ENCODE measurements around the gene SFTPA2.

DNA sequence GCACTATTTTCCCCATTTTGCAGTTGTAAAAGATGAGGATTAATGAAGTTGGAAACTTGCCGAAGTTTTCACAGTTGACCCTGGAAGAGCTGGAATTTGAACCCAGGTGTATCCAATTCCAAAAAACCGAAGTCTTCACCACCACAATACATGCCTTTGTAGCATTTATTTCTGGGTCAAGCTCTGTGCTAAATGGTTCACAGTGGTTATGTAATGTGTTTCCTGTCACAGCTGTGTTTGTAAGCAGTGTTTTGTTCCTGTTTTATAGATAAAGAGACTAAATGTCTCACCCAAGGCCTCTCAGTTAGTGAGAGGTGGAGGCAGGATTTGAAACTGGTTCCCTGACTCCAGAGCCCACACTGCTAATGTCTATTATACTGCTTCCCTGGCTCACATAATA lies 17.6 kb downstream of the SFTPA2 start:
- TF ChIP-seq, protein P1, sequence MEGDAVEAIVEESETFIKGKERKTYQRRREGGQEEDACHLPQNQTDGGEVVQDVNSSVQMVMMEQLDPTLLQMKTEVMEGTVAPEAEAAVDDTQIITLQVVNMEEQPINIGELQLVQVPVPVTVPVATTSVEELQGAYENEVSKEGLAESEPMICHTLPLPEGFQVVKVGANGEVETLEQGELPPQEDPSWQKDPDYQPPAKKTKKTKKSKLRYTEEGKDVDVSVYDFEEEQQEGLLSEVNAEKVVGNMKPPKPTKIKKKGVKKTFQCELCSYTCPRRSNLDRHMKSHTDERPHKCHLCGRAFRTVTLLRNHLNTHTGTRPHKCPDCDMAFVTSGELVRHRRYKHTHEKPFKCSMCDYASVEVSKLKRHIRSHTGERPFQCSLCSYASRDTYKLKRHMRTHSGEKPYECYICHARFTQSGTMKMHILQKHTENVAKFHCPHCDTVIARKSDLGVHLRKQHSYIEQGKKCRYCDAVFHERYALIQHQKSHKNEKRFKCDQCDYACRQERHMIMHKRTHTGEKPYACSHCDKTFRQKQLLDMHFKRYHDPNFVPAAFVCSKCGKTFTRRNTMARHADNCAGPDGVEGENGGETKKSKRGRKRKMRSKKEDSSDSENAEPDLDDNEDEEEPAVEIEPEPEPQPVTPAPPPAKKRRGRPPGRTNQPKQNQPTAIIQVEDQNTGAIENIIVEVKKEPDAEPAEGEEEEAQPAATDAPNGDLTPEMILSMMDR (IDR thresholded peaks at IDR 0.05) = no peak
- TF ChIP-seq POLR2A (IDR thresholded peaks at IDR 0.05) (no peak), POLR2AphosphoS5 (IDR thresholded peaks at IDR 0.05) (no peak)
